BJ (cell line): Measurements from ENCODE around the gene IFIT5. TPM values are rescaled to one million over a fixed set of nuclear protein-coding genes. Genes with fewer than 3 reads are reported as not detected.
"Not testable (repeated sequence)": the region's sequence is repeated elsewhere in the genome, so short reads cannot be mapped to it uniquely, and the experiment has no call there.

Experiments used
- CTCF ChIA-PET: fragments of 350-600 bp; formaldehyde crosslinking; extraction: SDS; loops from one replicate; lab custom pipeline; 2021; ENCODE audit warnings: antibody characterized with exemption, inconsistent platforms; lab: Yijun Ruan, JAX
- POLR2A ChIA-PET: fragments of 300-600 bp; sonication (Branson Sonifier 250); formaldehyde crosslinking; extraction: SDS; loops from one replicate; lab custom pipeline; 2021; ENCODE audit warnings: antibody characterized with exemption; lab: Charles Lee
- DNase-seq: peaks from one replicate; pipeline ENCODE4 v3.0.0-alpha.2; 2011; ENCODE audit warnings: low read depth
- H3K27me3 ChIP-seq: 2 replicates; pipeline ENCODE4 v1.6.0; 2011; ENCODE audit warnings: low read length; ENCODE audit not compliant: control insufficient read depth, insufficient read depth
- H3K36me3 ChIP-seq: 2 replicates; pipeline ENCODE4 v1.5.1; 2011; ENCODE audit warnings: low read length; ENCODE audit not compliant: control insufficient read depth, insufficient read depth
- H3K4me3 ChIP-seq: 2 replicates; pipeline ENCODE4 v1.5.1; 2011; ENCODE audit warnings: low read depth, mild to moderate bottlenecking, control low read depth, low read length
- CTCF ChIP-seq: IDR thresholded peaks from 2 replicates; pipeline ENCODE4 v1.5.1; 2011; ENCODE audit warnings: low read depth, mild to moderate bottlenecking, control low read depth, inconsistent platforms, low read length, moderate library complexity; ENCODE audit not compliant: insufficient read depth
- polyA plus RNA-seq: library from polyadenylated mRNA; depleted of rRNA; stranded (reverse); fragments of >200 nt; gene quantifications from 2 replicates; pipeline ENCODE4 v1.2.3, GENCODE V29; 2011

IFIT5 gene
- polyA plus RNA-seq, 1 experiment: 6.5 TPM

GRCh38 chr10:89388806-89389205 lies 25.6 kb upstream of the IFIT5 start:
- TF ChIP-seq CTCF: no peak
- no peak for DNase-seq
- H3K36me3 ChIP-seq: no peaks in the 10 kb centered on the region
- ChIA-PET CTCF (interaction anchor here (0.7 to 1.8 kb wide), 6 partner anchors 10 to 138 kb away, joined by 3 to 7 read pairs (median 4); no protein-coding TSS in a partner anchor), POLR2A (no interaction called here)
- no peaks in the 10 kb centered on the region for H3K27me3 ChIP-seq
- H3K4me3 ChIP-seq: no peak overlapping the region

- H3K4me3 ChIP-seq: no peak overlapping the region
- POLR2A ChIA-PET: no interaction called here
- H3K27me3 ChIP-seq: no peaks in the 10 kb centered on the region
- peak; percentile 47 for TF ChIP-seq CTCF
- no peaks in the 10 kb centered on the region for H3K36me3 ChIP-seq
- no peak for DNase-seq
- CTCF ChIA-PET: interaction anchor here (0.6 to 1.8 kb wide), 7 partner anchors 11 to 131 kb away, joined by 3 to 7 read pairs (median 3); partner anchors contain the start of gene IFIT5
Observed at GRCh38 chr10:89389254-89389653, 25.1 kb upstream of the IFIT5 start.

GRCh38 chr10:89390476-89391225 lies 23.7 kb upstream of the IFIT5 start:
- no peak for DNase-seq
- ChIA-PET POLR2A (no interaction called here), CTCF (no interaction called here)
- H3K27me3 ChIP-seq: no peaks in the 10 kb centered on the region
- TF ChIP-seq CTCF: no peak
- no peak overlapping the region for H3K4me3 ChIP-seq
- no peaks in the 10 kb centered on the region for H3K36me3 ChIP-seq

GRCh38 chr10:89391226-89391576 lies 23.2 kb upstream of the IFIT5 start:
- CTCF ChIA-PET, POLR2A ChIA-PET, H3K36me3 ChIP-seq, H3K27me3 ChIP-seq, H3K4me3 ChIP-seq, DNase-seq: not testable (repeated sequence)

GRCh38 chr10:89391907-89392756 lies 22.2 kb upstream of the IFIT5 start, which contains the start of gene IFIT1:
TSS of gene IFIT1 (plus strand) at chr10:89392623. CDS start at chr10:89392713, 90 bp downstream.
- no peak for TF ChIP-seq CTCF
- ChIA-PET POLR2A (interaction anchor here (0.6 to 1.2 kb wide), 3 partner anchors 18 to 208 kb away, joined by 4 to 7 read pairs (median 6); no protein-coding TSS in a partner anchor), CTCF (interaction anchor here (0.6 to 1.3 kb wide), 9 partner anchors 8 to 420 kb away, joined by 3 to 5 read pairs (median 3); partner anchors contain the start of gene LIPA)
- Histone ChIP-seq H3K27me3 (no peaks in the 10 kb centered on the region), H3K4me3 (peak within 1 kb of the TSS; percentile 41), H3K36me3 (no peaks in the 10 kb centered on the region)
- peak; percentile 71 for DNase-seq
